HCT116 (cell line): ENCODE data around the gene ITGAD. TPM values are rescaled to one million over a fixed set of nuclear protein-coding genes. Genes with fewer than 3 reads are reported as not detected.

Source experiments
- ATAC-seq: fragments of 200-7000 bp; cut with Tn5 transposase; 2 replicates; pipeline ENCODE4 v1.9.1; 2020; ENCODE audit warnings: mild to moderate bottlenecking, moderate library complexity
- BruUV-seq: library from RNA; stranded (reverse); fragments of 400-500 nt; replicated peaks from 2 replicates; lab custom pipeline; 2021; lab: Mats Ljungman, UMichigan
- CTCF ChIA-PET: fragments of 300-600 bp; sonication (Branson Sonifier 250); formaldehyde crosslinking; loops from one replicate; lab custom pipeline; 2021; ENCODE audit warnings: antibody characterized with exemption; lab: Charles Lee
- POLR2A ChIA-PET: fragments of 300-600, 350-600 bp; sonication (Branson Sonifier 250); formaldehyde crosslinking; loops from one replicate; lab custom pipeline; 2021; ENCODE audit warnings: antibody characterized with exemption; lab: Charles Lee
- RAD21 ChIA-PET, 2 experiments: fragments of 300-600 bp; sonication (Branson Sonifier 250); formaldehyde crosslinking; loops; one replicate each; lab custom pipeline; 2023; ENCODE audit warnings: low total read pairs in 2 of 2; ENCODE audit not compliant: uncharacterized antibody in 2 of 2, unreplicated experiment in 2 of 2, low non-redundant PET in 1 of 2; lab: Charles Lee
- DNase-seq: peaks from one replicate; pipeline ENCODE4 v3.0.0-alpha.2; 2010; ENCODE audit warnings: low read depth, low spot score
- H2AFZ ChIP-seq: fragments of 200-600 bp; shearing (Covaris generic), sonication (generic); 2 replicates; pipeline ENCODE4 v1.6.1; 2017; ENCODE audit warnings: low read depth, mixed run types, mixed read lengths, antibody characterized with exemption, low read length; ENCODE audit not compliant: poor library complexity, severe bottlenecking
- H3K27ac ChIP-seq: 2 replicates; pipeline ENCODE4 v1.5.1; 2012; ENCODE audit warnings: low read depth, low read length
- H3K27me3 ChIP-seq: fragments of 200-600 bp; sonication (generic); 2 replicates; pipeline ENCODE4 v1.6.1; 2016; ENCODE audit warnings: mixed run types, low read length, mixed read lengths; ENCODE audit not compliant: insufficient read depth
- H3K36me3 ChIP-seq, 2 experiments: fragments of 200-500 bp in 1 of 2; fragments of 200-600 bp in 1 of 2; sonication (Bioruptor generic) in 1 of 2; sonication (generic) in 1 of 2; 2 replicates each; pipeline versions ENCODE4 v1.5.1 to v1.6.1; 2014 to 2016; ENCODE audit warnings: low read length in 2 of 2, inconsistent platforms in 1 of 2, mixed read lengths in 1 of 2, mixed run types in 1 of 2; ENCODE audit not compliant: insufficient read depth in 2 of 2, control insufficient read depth in 1 of 2
- H3K4me1 ChIP-seq, 2 experiments: fragments of 200-600 bp in 1 of 2; sonication (generic) in 1 of 2; 2 replicates each; pipeline versions ENCODE4 v1.5.1 to v1.6.1; 2012 to 2017; ENCODE audit warnings: low read length in 2 of 2, inconsistent platforms in 1 of 2, mild to moderate bottlenecking in 1 of 2, mixed read lengths in 1 of 2, mixed run types in 1 of 2, moderate library complexity in 1 of 2; ENCODE audit not compliant: insufficient read depth in 2 of 2, control insufficient read depth in 1 of 2
- H3K4me2 ChIP-seq: fragments of 200-600 bp; sonication (generic); 2 replicates; pipeline ENCODE4 v1.6.1; 2017; ENCODE audit warnings: mixed run types, low read length, mixed read lengths
- H3K4me3 ChIP-seq, 2 experiments: fragments of 200-600 bp in 1 of 2; sonication (generic) in 1 of 2; replicated peaks in 1 of 2; 2 replicates each; pipeline ENCODE4 v1.5.1; 2011 to 2016; ENCODE audit warnings: low read length in 2 of 2, control low read depth in 1 of 2, low read depth in 1 of 2, mild to moderate bottlenecking in 1 of 2, mixed read lengths in 1 of 2, mixed run types in 1 of 2
- H3K79me2 ChIP-seq: fragments of 200-600 bp; sonication (generic); 2 replicates; pipeline ENCODE4 v1.6.1; 2017; ENCODE audit warnings: mild to moderate bottlenecking, mixed run types, low read length, moderate library complexity, mixed read lengths; ENCODE audit not compliant: insufficient read depth
- H3K9ac ChIP-seq: fragments of 200-600 bp; sonication (generic); 2 replicates; pipeline ENCODE4 v1.6.1; 2016; ENCODE audit warnings: low read length, mixed read lengths
- H3K9me2 ChIP-seq: fragments of 200-600 bp; sonication (generic), shearing (Covaris generic); 2 replicates; pipeline ENCODE4 v1.6.1; 2017; ENCODE audit warnings: mixed run types, mild to moderate bottlenecking, moderate library complexity; ENCODE audit not compliant: insufficient read depth
- H3K9me3 ChIP-seq, 2 experiments: fragments of 200-500 bp in 1 of 2; fragments of 200-600 bp in 1 of 2; sonication (Bioruptor generic) in 1 of 2; sonication (generic) in 1 of 2; 2 replicates each; pipeline ENCODE4 v1.6.1; 2014 to 2017; ENCODE audit warnings: low read length in 2 of 2, mixed read lengths in 2 of 2, inconsistent platforms in 1 of 2, low read depth in 1 of 2, mild to moderate bottlenecking in 1 of 2, mixed run types in 1 of 2, moderate library complexity in 1 of 2; ENCODE audit not compliant: control insufficient read depth in 1 of 2, insufficient read depth in 1 of 2
- H4K20me1 ChIP-seq: fragments of 200-600 bp; sonication (generic), shearing (Covaris generic); 2 replicates; pipeline ENCODE4 v1.6.1; 2017; ENCODE audit warnings: mixed run types, mild to moderate bottlenecking, moderate library complexity; ENCODE audit not compliant: insufficient read depth
- ATF3 ChIP-seq: IDR thresholded peaks from 2 replicates; pipeline ENCODE4 v1.6.1; 2012
- CBX3 ChIP-seq: IDR thresholded peaks from 2 replicates; pipeline ENCODE4 v1.6.1; 2012; ENCODE audit warnings: low read depth
- CEBPB ChIP-seq: IDR thresholded peaks from 2 replicates; pipeline ENCODE4 v1.6.1; 2012; ENCODE audit warnings: low read depth
- ELF1 ChIP-seq: IDR thresholded peaks from 2 replicates; pipeline ENCODE4 v1.6.1; 2012; ENCODE audit warnings: low read depth, borderline replicate concordance
- EZH2 ChIP-seq: fragments of 200-600 bp; sonication (generic); IDR thresholded peaks from 2 replicates; pipeline ENCODE4 v1.6.1; 2017; ENCODE audit warnings: antibody characterized with exemption, mixed run types
- EZH2phosphoT487 ChIP-seq: fragments of 200-600 bp; IDR thresholded peaks from 2 replicates; pipeline ENCODE4 v1.6.1; 2018; ENCODE audit warnings: antibody characterized with exemption, borderline replicate concordance
- FOSL1 ChIP-seq: IDR thresholded peaks from 2 replicates; pipeline ENCODE4 v1.6.1; 2012; ENCODE audit warnings: low read depth
- JUND ChIP-seq: IDR thresholded peaks from 2 replicates; pipeline ENCODE4 v1.6.1; 2012
- POLR2A ChIP-seq: IDR thresholded peaks from 2 replicates; pipeline ENCODE4 v1.7.0; 2011; ENCODE audit warnings: borderline replicate concordance; ENCODE audit not compliant: insufficient read depth, insufficient read length; ENCODE audit errors: extremely low read depth
- POLR2AphosphoS5 ChIP-seq: IDR thresholded peaks from 2 replicates; pipeline ENCODE4 v1.6.1; 2011; ENCODE audit warnings: mild to moderate bottlenecking, low read depth, low read length, moderate library complexity
- RAD21 ChIP-seq: IDR thresholded peaks from 2 replicates; pipeline ENCODE4 v1.6.1; 2012; ENCODE audit warnings: low read depth, mild to moderate bottlenecking
- SIN3A ChIP-seq: IDR thresholded peaks from 2 replicates; pipeline ENCODE4 v1.6.1; 2012; ENCODE audit warnings: low read depth
- SP1 ChIP-seq: IDR thresholded peaks from 2 replicates; pipeline ENCODE4 v1.6.1; 2012; ENCODE audit warnings: low read depth
- SRF ChIP-seq: IDR thresholded peaks from 2 replicates; pipeline ENCODE4 v1.6.1; 2012; ENCODE audit warnings: low read depth
- TCF7L2 ChIP-seq: IDR thresholded peaks from 2 replicates; pipeline ENCODE4 v1.7.0; 2011; ENCODE audit warnings: borderline replicate concordance, inconsistent platforms; ENCODE audit not compliant: insufficient read depth, insufficient read length; ENCODE audit errors: extremely low read depth
- YY1 ChIP-seq: IDR thresholded peaks from 2 replicates; pipeline ENCODE4 v1.6.1; 2011; ENCODE audit warnings: low read length, low read depth, moderate library complexity, mild to moderate bottlenecking; ENCODE audit not compliant: insufficient replicate concordance; ENCODE audit errors: extremely low read depth
- ZFX ChIP-seq: fragments of 450-650 bp; IDR thresholded peaks from 2 replicates; pipeline ENCODE4 v1.6.1; 2017
- ZNF274 ChIP-seq: fragments of 200-500 bp; sonication (Bioruptor generic); IDR thresholded peaks from 2 replicates; pipeline ENCODE4 v1.6.1; 2014; ENCODE audit warnings: mild to moderate bottlenecking, low read depth, low read length, inconsistent platforms
- intact Hi-C: fragments of 100-400 bp; cut with micrococcal nuclease; formaldehyde crosslinking; loops from 2 replicates; pipeline ENCODE4 v1.10.0; 2022
- total RNA-seq: library from RNA; stranded (reverse); gene quantifications from one replicate; pipeline ENCODE4 v1.2.1, GENCODE V29; 2021; ENCODE audit not compliant: unreplicated experiment
- TF ChIP-seq, protein P1 (sequence below), 3 experiments: fragments of 200-600 bp in 1 of 3; sonication (generic) in 1 of 3; IDR thresholded peaks in 2 of 3; conservative IDR thresholded peaks in 1 of 3; 2 replicates each; pipeline ENCODE4 v1.5.1; 2012 to 2017; ENCODE audit warnings: low read depth in 2 of 3, low read length in 2 of 3, antibody characterized with exemption in 1 of 3, borderline replicate concordance in 1 of 3, control low read depth in 1 of 3, mild to moderate bottlenecking in 1 of 3, mixed read lengths in 1 of 3, mixed run types in 1 of 3, moderate library complexity in 1 of 3; ENCODE audit not compliant: insufficient read depth in 1 of 3

ITGAD gene
- total RNA-seq, 1 experiment from 2014 or later, result 0.12 TPM

DNA sequence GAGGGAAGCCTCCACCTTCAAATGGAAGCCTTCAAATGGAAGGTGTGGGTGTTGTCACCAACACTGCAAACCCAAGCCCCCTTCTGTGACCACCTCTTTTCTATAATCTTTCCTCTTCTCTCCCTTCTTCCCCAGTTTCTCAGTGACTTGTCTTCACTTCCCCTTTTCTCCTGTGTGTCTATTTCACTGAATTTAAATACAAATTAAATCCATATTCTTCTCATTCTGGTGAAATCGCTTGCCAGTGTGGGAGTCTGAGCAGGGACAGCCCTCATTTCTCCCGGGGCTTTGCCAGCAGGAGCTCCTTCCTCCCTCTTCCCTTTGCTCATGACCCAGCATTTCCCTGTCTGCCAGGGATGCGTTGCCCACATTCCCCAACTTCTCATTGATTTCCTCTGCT, 44.6 kb upstream of the ITGAD start:
- Histone ChIP-seq H4K20me1 (no peaks in the 10 kb centered on the region), H3K9me3 (no peaks in the 10 kb centered on the region), H2AFZ (no peak overlapping the region), H3K4me1 (no peaks in the 10 kb centered on the region), H3K4me3 (no peak overlapping the region), H3K79me2 (no peaks in the 10 kb centered on the region), H3K4me2 (no peak overlapping the region), H3K27ac (no peak overlapping the region), H3K9ac (no peak overlapping the region), H3K9me2 (no peaks in the 10 kb centered on the region), H3K36me3 (no peaks in the 10 kb centered on the region), H3K27me3 (no peaks in the 10 kb centered on the region)
- ATAC-seq (no peak), DNase-seq (no peak)
- ChIA-PET CTCF (no interaction called here), POLR2A (no interaction called here), RAD21 (no interaction called here)
- TF ChIP-seq YY1 (no peak), EZH2 (no peak), TCF7L2 (no peak), ELF1 (no peak), POLR2AphosphoS5 (no peak), RAD21 (no peak), ZFX (no peak), POLR2A (no peak), EZH2phosphoT487 (no peak), SP1 (no peak), SRF (no peak), JUND (no peak), ZNF274 (no peak), CBX3 (no peak), SIN3A (no peak), CEBPB (no peak), ATF3 (no peak), FOSL1 (no peak)
- TF ChIP-seq, protein P1, sequence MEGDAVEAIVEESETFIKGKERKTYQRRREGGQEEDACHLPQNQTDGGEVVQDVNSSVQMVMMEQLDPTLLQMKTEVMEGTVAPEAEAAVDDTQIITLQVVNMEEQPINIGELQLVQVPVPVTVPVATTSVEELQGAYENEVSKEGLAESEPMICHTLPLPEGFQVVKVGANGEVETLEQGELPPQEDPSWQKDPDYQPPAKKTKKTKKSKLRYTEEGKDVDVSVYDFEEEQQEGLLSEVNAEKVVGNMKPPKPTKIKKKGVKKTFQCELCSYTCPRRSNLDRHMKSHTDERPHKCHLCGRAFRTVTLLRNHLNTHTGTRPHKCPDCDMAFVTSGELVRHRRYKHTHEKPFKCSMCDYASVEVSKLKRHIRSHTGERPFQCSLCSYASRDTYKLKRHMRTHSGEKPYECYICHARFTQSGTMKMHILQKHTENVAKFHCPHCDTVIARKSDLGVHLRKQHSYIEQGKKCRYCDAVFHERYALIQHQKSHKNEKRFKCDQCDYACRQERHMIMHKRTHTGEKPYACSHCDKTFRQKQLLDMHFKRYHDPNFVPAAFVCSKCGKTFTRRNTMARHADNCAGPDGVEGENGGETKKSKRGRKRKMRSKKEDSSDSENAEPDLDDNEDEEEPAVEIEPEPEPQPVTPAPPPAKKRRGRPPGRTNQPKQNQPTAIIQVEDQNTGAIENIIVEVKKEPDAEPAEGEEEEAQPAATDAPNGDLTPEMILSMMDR (IDR thresholded peaks at IDR 0.05 in 2 of 3, conservative IDR thresholded peaks at IDR 0.05 in 1 of 3; ENCODE audit: borderline replicate concordance in 1 of 3, insufficient read depth in 1 of 3, low read depth in 2 of 3, low read length in 2 of 3), result no peak
- intact Hi-C loops, result no loop called here
- no TSS peak for BruUV-seq
